Epithelial cell of proximal tubule (primary cell): ENCODE results near the gene TCERG1L. TPM values are rescaled to one million over a fixed set of nuclear protein-coding genes. Genes with fewer than 3 reads are reported as not detected.

ENCODE experiments used
- DNase-seq: peaks from one replicate; pipeline ENCODE4 v3.0.0-alpha.2; 2011; ENCODE audit warnings: low read depth
- H3K4me3 ChIP-seq: 2 replicates; pipeline ENCODE4 v1.5.1; 2011; ENCODE audit warnings: low read depth, mild to moderate bottlenecking, low read length
- CTCF ChIP-seq: conservative IDR thresholded peaks from 2 replicates; pipeline ENCODE4 v1.5.1; 2012; ENCODE audit warnings: low read depth, mild to moderate bottlenecking, low read length
- total RNA-seq: library from RNA; depleted of rRNA; stranded (reverse); fragments of >200 nt; gene quantifications from 2 replicates; pipeline ENCODE4 v1.2.3, GENCODE V29; 2015

Gene TCERG1L
- total RNA-seq, 1 donor from 2014 or later = not detected

GRCh38 chr10:131175891-131176290 is 135.6 kb downstream of the TCERG1L start:
- DNase-seq = no peak
- TF ChIP-seq CTCF = no peak
- H3K4me3 ChIP-seq = no peak overlapping the region

GRCh38 chr10:131174651-131175540 is 136.6 kb downstream of the TCERG1L start:
- H3K4me3 ChIP-seq = no peak overlapping the region
- TF ChIP-seq CTCF = no peak
- no peak for DNase-seq

GRCh38 chr10:131174211-131174565 is 137.3 kb downstream of the TCERG1L start:
- no peak overlapping the region for H3K4me3 ChIP-seq
- TF ChIP-seq CTCF = no peak
- DNase-seq = no peak

GRCh38 chr10:131173484-131174210 is 137.9 kb downstream of the TCERG1L start:
- no peak overlapping the region for H3K4me3 ChIP-seq
- no peak for TF ChIP-seq CTCF
- DNase-seq = no peak

GRCh38 chr10:131172433-131172832 is 139.1 kb downstream of the TCERG1L start:
- no peak for TF ChIP-seq CTCF
- H3K4me3 ChIP-seq = no peak overlapping the region
- DNase-seq = no peak

GRCh38 chr10:131169146-131169545 is 142.4 kb downstream of the TCERG1L start:
- no peak for DNase-seq
- no peak for TF ChIP-seq CTCF
- no peak overlapping the region for H3K4me3 ChIP-seq
